Ishikawa (cell line): ENCODE results near the gene FAM89A.

ENCODE experiments used
- EP300 ChIP-seq: IDR thresholded peaks from 2 replicates; pipeline ENCODE4 v1.6.1; 2012; ENCODE audit warnings: borderline replicate concordance
- NFIC ChIP-seq: IDR thresholded peaks from 2 replicates; pipeline ENCODE4 v1.6.1; 2012
- RAD21 ChIP-seq: IDR thresholded peaks from 2 replicates; pipeline ENCODE4 v1.6.1; 2012; ENCODE audit warnings: low read depth
- REST ChIP-seq: IDR thresholded peaks from 2 replicates; pipeline ENCODE4 v1.6.1; 2012; ENCODE audit warnings: low read depth, mild to moderate bottlenecking
- TCF12 ChIP-seq: IDR thresholded peaks from 2 replicates; pipeline ENCODE4 v1.6.1; 2012; ENCODE audit warnings: low read depth
- TF ChIP-seq, protein P1 (sequence below): IDR thresholded peaks from 2 replicates; pipeline ENCODE4 v1.6.1; 2012

DNA sequence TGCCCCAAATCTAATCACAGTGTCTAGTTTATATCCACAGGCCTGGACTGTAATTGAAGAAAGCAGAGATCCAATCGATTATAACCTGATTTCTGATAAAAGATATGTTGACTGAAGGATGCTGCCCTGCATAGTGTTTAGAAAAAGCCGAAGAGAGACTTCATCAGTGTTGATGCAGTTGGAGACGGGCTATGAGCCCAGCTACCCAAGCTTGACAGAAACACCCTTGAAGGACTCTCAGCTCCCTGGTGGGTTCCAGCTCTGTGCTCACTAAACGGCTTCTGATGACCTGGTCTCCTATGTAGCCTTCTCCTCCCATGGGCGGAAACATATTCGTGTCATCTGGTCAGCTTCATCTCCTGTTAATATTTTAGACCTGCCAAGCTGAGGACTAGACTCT is 10.2 kb downstream of the FAM89A start:
- TF ChIP-seq, protein P1, sequence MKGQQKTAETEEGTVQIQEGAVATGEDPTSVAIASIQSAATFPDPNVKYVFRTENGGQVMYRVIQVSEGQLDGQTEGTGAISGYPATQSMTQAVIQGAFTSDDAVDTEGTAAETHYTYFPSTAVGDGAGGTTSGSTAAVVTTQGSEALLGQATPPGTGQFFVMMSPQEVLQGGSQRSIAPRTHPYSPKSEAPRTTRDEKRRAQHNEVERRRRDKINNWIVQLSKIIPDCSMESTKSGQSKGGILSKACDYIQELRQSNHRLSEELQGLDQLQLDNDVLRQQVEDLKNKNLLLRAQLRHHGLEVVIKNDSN = no peak
- TF ChIP-seq NFIC (no peak), RAD21 (no peak), EP300 (no peak), TCF12 (no peak), REST (no peak)
